B cell (primary cell): ENCODE measurements around the gene RETREG1. TPM values are rescaled to one million over a fixed set of nuclear protein-coding genes. Genes with fewer than 3 reads are reported as not detected.

ENCODE experiments used
- ATAC-seq: fragments of 200-7000 bp; cut with Tn5 transposase; one replicate; pipeline ENCODE4 v1.10.0; 2021; ENCODE audit warnings: low read depth, mild to moderate bottlenecking, moderate number of reproducible peaks, moderate library complexity
- CTCF ChIA-PET: fragments of 350-600 bp; sonication (Branson Sonifier 250); formaldehyde crosslinking; loops from one replicate; lab custom pipeline; 2021; ENCODE audit warnings: antibody characterized with exemption, inconsistent platforms; lab: Charles Lee
- POLR2A ChIA-PET: fragments of 350-600 bp; sonication (Branson Sonifier 250); formaldehyde crosslinking; loops from one replicate; lab custom pipeline; 2021; ENCODE audit warnings: antibody characterized with exemption; lab: Charles Lee
- DNase-seq: peaks from one replicate; pipeline ENCODE4 v3.0.0; 2013
- H2AFZ ChIP-seq: 2 replicates; pipeline ENCODE4 v1.6.1; 2012; ENCODE audit warnings: mild to moderate bottlenecking, low read depth, low read length; ENCODE audit not compliant: insufficient read depth, poor library complexity, severe bottlenecking
- H3K27ac ChIP-seq, 2 donors: 1 replicate in 1 of 2; 2 replicates in 1 of 2; pipeline ENCODE4 v1.5.1; 2012 to 2013; ENCODE audit warnings: low read length in 2 of 2, mild to moderate bottlenecking in 2 of 2, moderate library complexity in 1 of 2
- H3K27me3 ChIP-seq, 4 experiments: fragments of 200-600 bp in 1 of 4; sonication (generic) in 1 of 4; replicated peaks in 1 of 4; 1 replicate in 2 of 4; 2 replicates in 2 of 4; pipeline versions ENCODE4 v1.6.1 to v1.7.0; 2013 to 2016; ENCODE audit warnings: low read length in 3 of 4, mild to moderate bottlenecking in 2 of 4, mixed read lengths in 1 of 4, moderate library complexity in 1 of 4; ENCODE audit not compliant: insufficient read depth in 4 of 4, control insufficient read depth in 3 of 4; ENCODE audit errors: control extremely low read depth in 1 of 4
- H3K36me3 ChIP-seq, 2 experiments: replicated peaks in 1 of 2; 1 replicate in 1 of 2; 2 replicates in 1 of 2; pipeline versions ENCODE4 v1.6.1 to v1.7.1; 2013; ENCODE audit warnings: low read length in 1 of 2; ENCODE audit not compliant: insufficient read depth in 2 of 2, control insufficient read depth in 1 of 2; ENCODE audit errors: control extremely low read depth in 1 of 2, extremely low read depth in 1 of 2
- H3K4me1 ChIP-seq, 2 donors: fragments of 200-600 bp in 1 of 2; sonication (generic) in 1 of 2; 1 replicate in 1 of 2; 2 replicates in 1 of 2; pipeline versions ENCODE4 v1.5.1 to v1.6.1; 2013 to 2017; ENCODE audit warnings: low read length in 2 of 2; ENCODE audit not compliant: control insufficient read depth in 2 of 2, insufficient read depth in 2 of 2
- H3K4me2 ChIP-seq: replicated peaks from 2 replicates; pipeline ENCODE3; 2012; ENCODE audit warnings: mild to moderate bottlenecking, low read depth, low read length; ENCODE audit not compliant: poor library complexity, severe bottlenecking
- H3K4me3 ChIP-seq, 5 experiments: fragments of 200-600 bp in 1 of 5; sonication (generic) in 1 of 5; 1 replicate in 3 of 5; 2 replicates in 2 of 5; pipeline versions ENCODE4 v1.5.1 to v1.7.0; 2011 to 2016; ENCODE audit warnings: low read length in 4 of 5, mild to moderate bottlenecking in 4 of 5, low read depth in 2 of 5, control low read depth in 1 of 5, moderate library complexity in 1 of 5; ENCODE audit not compliant: insufficient read depth in 1 of 5; ENCODE audit errors: control extremely low read depth in 1 of 5, extremely low read depth in 1 of 5
- H3K79me2 ChIP-seq: fragments of 200-600 bp; sonication (generic); one replicate; pipeline ENCODE4 v1.6.0; 2016; ENCODE audit warnings: low read length; ENCODE audit not compliant: control insufficient read depth, insufficient read depth
- H3K9ac ChIP-seq: fragments of 200-600 bp; sonication (generic); 2 replicates; pipeline ENCODE4 v1.6.1; 2017; ENCODE audit warnings: mild to moderate bottlenecking, low read length, moderate library complexity
- H3K9me3 ChIP-seq, 3 donors: one replicate each; pipeline versions ENCODE4 v1.6.1 to v1.7.1; 2013; ENCODE audit warnings: low read length in 2 of 3; ENCODE audit not compliant: control insufficient read depth in 2 of 3, insufficient read depth in 1 of 3; ENCODE audit errors: control extremely low read depth in 1 of 3
- H4K20me1 ChIP-seq: 2 replicates; pipeline ENCODE4 v1.6.0; 2012; ENCODE audit warnings: mild to moderate bottlenecking, low read length; ENCODE audit not compliant: insufficient read depth, control insufficient read depth, poor library complexity, severe bottlenecking
- H3K27ac Mint-ChIP-seq: one replicate; pipeline ENCODE4 v1.8.0; 2021; ENCODE audit warnings: mixed read lengths
- H3K27me3 Mint-ChIP-seq: one replicate; pipeline ENCODE4 v1.8.0; 2021; ENCODE audit warnings: mixed read lengths
- H3K4me1 Mint-ChIP-seq: one replicate; pipeline ENCODE4 v1.8.0; 2021; ENCODE audit warnings: mixed read lengths
- H3K4me3 Mint-ChIP-seq: one replicate; pipeline ENCODE4 v1.8.0; 2021; ENCODE audit warnings: mixed read lengths
- H3K9me3 Mint-ChIP-seq: one replicate; pipeline ENCODE4 v1.8.0; 2022; ENCODE audit warnings: mixed read lengths; ENCODE audit not compliant: insufficient read depth
- EZH2 ChIP-seq: IDR thresholded peaks from 2 replicates; pipeline ENCODE4 v1.6.1; 2012; ENCODE audit warnings: borderline replicate concordance, low read depth, mild to moderate bottlenecking, moderate library complexity, low read length; ENCODE audit not compliant: insufficient read depth, poor library complexity, severe bottlenecking
- WGBS: methylation state at CpG from one replicate; pipeline ENCODE4 v1.1.5; 2013; ENCODE audit warnings: missing lambda C conversion rate; ENCODE audit not compliant: insufficient coverage; 5-methylcytosine and 5-hydroxymethylcytosine counted together
- intact Hi-C: fragments of 100-400 bp; cut with micrococcal nuclease; formaldehyde crosslinking; loops from one replicate; pipeline ENCODE4 v1.10.0; 2022
- polyA plus RNA-seq: library from polyadenylated mRNA; depleted of rRNA; stranded (reverse); fragments of >200 nt; gene quantifications from 2 replicates; pipeline ENCODE4 v1.2.3, GENCODE V29; 2012
- total RNA-seq, 2 donors: library from RNA; stranded (reverse); fragments of 120-200 nt in 1 of 2; gene quantifications; 1 replicate in 1 of 2; 2 replicates in 1 of 2; pipeline versions ENCODE4 v1.2.3 to v1.2.4, GENCODE V29; 2013 to 2022
- TF ChIP-seq, protein P1 (sequence below): fragments of 200-600 bp; IDR thresholded peaks from one replicate; pipeline ENCODE4 v1.8.0; 2022; ENCODE audit warnings: antibody characterized with exemption, mild to moderate bottlenecking

Gene RETREG1
- total and polyA plus RNA-seq, 2 donors (not counting 1 experiment from before 2014, with no cell fraction given), result 5.1 to 12.9 TPM

DNA sequence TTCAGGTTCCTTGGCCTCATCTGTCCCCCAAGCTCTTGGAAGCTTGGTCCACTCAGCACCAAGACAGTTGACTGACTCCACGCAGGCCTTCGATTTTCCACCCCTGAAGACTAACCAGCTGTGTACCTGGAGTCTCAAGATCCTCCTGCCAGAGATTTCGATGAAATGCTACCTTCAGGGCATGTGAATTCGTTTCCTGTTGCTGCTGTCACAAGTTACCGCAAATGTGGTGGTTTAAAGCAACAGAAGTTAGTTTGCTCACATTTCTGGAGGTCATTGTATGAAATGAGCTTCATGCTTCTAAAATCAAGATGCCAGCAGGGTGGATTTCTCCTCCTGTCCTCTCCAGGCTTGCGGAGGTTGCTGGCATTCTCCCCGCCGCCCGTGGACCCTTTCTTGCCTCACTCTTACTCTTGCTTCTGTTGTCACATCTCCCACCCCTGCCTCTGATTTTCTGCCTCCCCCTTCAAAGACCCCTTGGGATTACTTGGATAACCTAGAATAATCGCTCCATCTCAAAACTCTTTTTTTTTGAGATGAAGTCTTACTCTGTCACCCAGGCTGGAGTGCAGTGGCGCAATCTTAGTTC lies 27.6 kb upstream of the RETREG1 start:
- Mint-ChIP-seq H3K9me3 (no peaks in the 10 kb centered on the region), H3K4me3 (no peak overlapping the region), H3K27me3 (peaks cover 5% of the 10 kb centered on the region), H3K27ac (no peak overlapping the region), H3K4me1 (no peaks in the 10 kb centered on the region)
- H3K9ac ChIP-seq, result no peak overlapping the region
- no peak for ATAC-seq
- TF ChIP-seq EZH2, result no peak
- TF ChIP-seq, protein P1, sequence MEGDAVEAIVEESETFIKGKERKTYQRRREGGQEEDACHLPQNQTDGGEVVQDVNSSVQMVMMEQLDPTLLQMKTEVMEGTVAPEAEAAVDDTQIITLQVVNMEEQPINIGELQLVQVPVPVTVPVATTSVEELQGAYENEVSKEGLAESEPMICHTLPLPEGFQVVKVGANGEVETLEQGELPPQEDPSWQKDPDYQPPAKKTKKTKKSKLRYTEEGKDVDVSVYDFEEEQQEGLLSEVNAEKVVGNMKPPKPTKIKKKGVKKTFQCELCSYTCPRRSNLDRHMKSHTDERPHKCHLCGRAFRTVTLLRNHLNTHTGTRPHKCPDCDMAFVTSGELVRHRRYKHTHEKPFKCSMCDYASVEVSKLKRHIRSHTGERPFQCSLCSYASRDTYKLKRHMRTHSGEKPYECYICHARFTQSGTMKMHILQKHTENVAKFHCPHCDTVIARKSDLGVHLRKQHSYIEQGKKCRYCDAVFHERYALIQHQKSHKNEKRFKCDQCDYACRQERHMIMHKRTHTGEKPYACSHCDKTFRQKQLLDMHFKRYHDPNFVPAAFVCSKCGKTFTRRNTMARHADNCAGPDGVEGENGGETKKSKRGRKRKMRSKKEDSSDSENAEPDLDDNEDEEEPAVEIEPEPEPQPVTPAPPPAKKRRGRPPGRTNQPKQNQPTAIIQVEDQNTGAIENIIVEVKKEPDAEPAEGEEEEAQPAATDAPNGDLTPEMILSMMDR, result no peak
- H3K27me3 ChIP-seq, result peaks cover 0 to 4% (median 0%) of the 10 kb centered on the region in 4 experiments
- H3K9me3 ChIP-seq, result no peaks in the 10 kb centered on the region
- H3K4me3 ChIP-seq, result no peak overlapping the region
- POLR2A ChIA-PET, result no interaction called here
- no peaks in the 10 kb centered on the region for H4K20me1 ChIP-seq
- WGBS, result 92% methylated on average over 10 of the region's 11 CpGs
- CTCF ChIA-PET, result no interaction called here
- no peaks in the 10 kb centered on the region for H3K4me1 ChIP-seq
- no peaks in the 10 kb centered on the region for H3K36me3 ChIP-seq
- no peaks in the 10 kb centered on the region for H3K79me2 ChIP-seq
- no peak overlapping the region for H2AFZ ChIP-seq
- H3K4me2 ChIP-seq, result no peak overlapping the region
- intact Hi-C loops, result no loop called here
- H3K27ac ChIP-seq, result no peak overlapping the region
- DNase-seq, result no peak

DNA sequence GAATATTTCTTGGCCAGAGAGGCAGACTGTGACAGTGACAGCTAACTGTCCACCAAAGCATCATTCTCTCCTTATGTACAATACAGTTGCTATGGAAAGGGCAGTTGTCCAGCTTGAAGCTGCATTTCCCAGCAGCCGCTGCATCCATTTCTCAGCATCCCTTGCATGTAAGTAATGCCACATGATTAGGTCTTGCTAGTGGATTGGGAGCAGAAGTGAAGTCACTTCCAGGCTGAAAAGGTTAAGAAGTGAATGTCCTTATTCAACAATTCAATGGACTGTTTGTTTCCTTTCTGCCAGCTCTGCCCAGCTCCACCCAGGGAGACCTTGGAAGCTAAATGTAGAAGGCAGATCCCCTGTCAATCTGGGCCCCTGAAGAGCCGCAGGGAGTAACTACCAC lies 26.1 kb upstream of the RETREG1 start:
- Histone ChIP-seq H3K27me3 (peaks cover 0 to 4% (median 0%) of the 10 kb centered on the region in 4 experiments), H3K79me2 (no peaks in the 10 kb centered on the region), H3K4me3 (no peak overlapping the region), H2AFZ (no peak overlapping the region), H3K4me1 (no peaks in the 10 kb centered on the region), H3K9ac (no peak overlapping the region), H3K36me3 (no peaks in the 10 kb centered on the region), H3K9me3 (no peaks in the 10 kb centered on the region), H3K27ac (no peak overlapping the region), H3K4me2 (no peak overlapping the region), H4K20me1 (no peaks in the 10 kb centered on the region)
- TF ChIP-seq EZH2, result no peak
- TF ChIP-seq, protein P1, result no peak
- DNase-seq, result no peak
- Mint-ChIP-seq H3K27me3 (peaks cover 12% of the 10 kb centered on the region), H3K4me1 (no peaks in the 10 kb centered on the region), H3K9me3 (no peaks in the 10 kb centered on the region), H3K4me3 (no peak overlapping the region), H3K27ac (no peak overlapping the region)
- 100% methylated on average over 1 of the region's 2 CpGs for WGBS
- CTCF ChIA-PET, result interaction anchor here (1.3 kb wide), 1 partner anchor 24 kb away, joined by 4 read pairs; no protein-coding TSS in a partner anchor
- intact Hi-C loops, result no loop called here
- POLR2A ChIA-PET, result no interaction called here
- no peak for ATAC-seq
